Ammon's horn (tissue), 1 donor: ENCODE measurements around the gene KLHL17.

Source experiments
- DNase-seq: peaks from one replicate; pipeline ENCODE4 v3.0.0-alpha.2; 2016; ENCODE audit warnings: low spot score

The KLHL17 gene

GRCh38 chr1:960363-961131 is at the start of gene KLHL17:
Gene KLHL17 (plus strand): TSS chr1:960584. CDS start chr1:960694, 110 bp downstream.
- peak; percentile 71 for DNase-seq

GRCh38 chr1:910881-911721 is 49.3 kb upstream of the KLHL17 start:
- no peak for DNase-seq

- no peak for DNase-seq
Measured at GRCh38 chr1:911875-912739, 48.3 kb upstream of the KLHL17 start.

GRCh38 chr1:912740-913301 is 47.6 kb upstream of the KLHL17 start:
- no peak for DNase-seq

- DNase-seq = no peak
Measured at GRCh38 chr1:913491-914130, 46.8 kb upstream of the KLHL17 start.

- no peak for DNase-seq
Measured at GRCh38 chr1:914131-914890, 46.1 kb upstream of the KLHL17 start.

GRCh38 chr1:914891-915280 is 45.5 kb upstream of the KLHL17 start:
- no peak for DNase-seq

GRCh38 chr1:915295-916172 is 44.9 kb upstream of the KLHL17 start:
- DNase-seq = no peak

GRCh38 chr1:916173-917075 is 44.0 kb upstream of the KLHL17 start:
- no peak for DNase-seq

- no peak for DNase-seq
Measured at GRCh38 chr1:917076-917459, 43.3 kb upstream of the KLHL17 start.

GRCh38 chr1:917466-918091 is 42.8 kb upstream of the KLHL17 start:
- no peak for DNase-seq

GRCh38 chr1:918353-918752 is 42.0 kb upstream of the KLHL17 start:
- no peak for DNase-seq

- no peak for DNase-seq
Measured at GRCh38 chr1:918843-919242, 41.5 kb upstream of the KLHL17 start.

GRCh38 chr1:919271-919872 is 41.0 kb upstream of the KLHL17 start:
- DNase-seq = no peak

GRCh38 chr1:920010-920409 is 40.4 kb upstream of the KLHL17 start:
- DNase-seq = no peak

- DNase-seq = no peak
Measured at GRCh38 chr1:920521-920920, 39.9 kb upstream of the KLHL17 start.

GRCh38 chr1:921011-921837 is 39.2 kb upstream of the KLHL17 start:
- peak; percentile 69 for DNase-seq
